CD4-positive, alpha-beta T cell (primary cell): ENCODE results near the gene BACE2. TPM values are rescaled to one million over a fixed set of nuclear protein-coding genes. Genes with fewer than 3 reads are reported as not detected.

ENCODE experiments used
- ATAC-seq: fragments of 200-7000 bp; cut with Tn5 transposase; one replicate; pipeline ENCODE4 v1.10.0; 2022; ENCODE audit warnings: mild to moderate bottlenecking; ENCODE audit not compliant: poor library complexity
- CTCF ChIA-PET: fragments of 350-600 bp; sonication (Branson Sonifier 250); formaldehyde crosslinking; loops from one replicate; lab custom pipeline; 2021; ENCODE audit warnings: antibody characterized with exemption, inconsistent platforms; lab: Charles Lee
- POLR2A ChIA-PET: fragments of 350-600 bp; sonication (Branson Sonifier 250); formaldehyde crosslinking; loops from one replicate; lab custom pipeline; 2021; ENCODE audit warnings: antibody characterized with exemption, inconsistent platforms; lab: Charles Lee
- DNase-seq, 14 experiments: peaks; one replicate each; pipeline ENCODE4 v3.0.0-alpha.2; 2013 to 2020; ENCODE audit warnings: mixed read lengths in 2 of 14
- H3K27ac ChIP-seq, 2 donors: one replicate each; pipeline versions ENCODE4 v1.5.1 to v1.7.0; 2013; ENCODE audit warnings: low read length in 2 of 2, low read depth in 1 of 2, mild to moderate bottlenecking in 1 of 2
- H3K27me3 ChIP-seq, 2 experiments: 1 replicate in 1 of 2; 2 replicates in 1 of 2; pipeline versions ENCODE4 v1.6.1 to v1.7.0; 2013; ENCODE audit warnings: low read length in 2 of 2, control low read depth in 1 of 2, mild to moderate bottlenecking in 1 of 2, moderate library complexity in 1 of 2; ENCODE audit not compliant: insufficient read depth in 2 of 2, control insufficient read depth in 1 of 2
- H3K36me3 ChIP-seq: one replicate; pipeline ENCODE4 v1.6.1; 2013; ENCODE audit warnings: low read length, control low read depth; ENCODE audit not compliant: insufficient read depth
- H3K4me1 ChIP-seq: one replicate; pipeline ENCODE4 v1.6.1; 2013; ENCODE audit warnings: low read length, control low read depth; ENCODE audit not compliant: insufficient read depth
- H3K4me3 ChIP-seq: one replicate; pipeline ENCODE4 v1.5.1; 2013; ENCODE audit warnings: mild to moderate bottlenecking, low read length, moderate library complexity
- H3K9me3 ChIP-seq, 2 experiments: 1 replicate in 1 of 2; 2 replicates in 1 of 2; pipeline versions ENCODE4 v1.6.1 to v1.7.0; 2013; ENCODE audit warnings: low read length in 2 of 2, mild to moderate bottlenecking in 2 of 2, control low read depth in 1 of 2, moderate library complexity in 1 of 2; ENCODE audit not compliant: control insufficient read depth in 1 of 2, insufficient read depth in 1 of 2
- H3K27ac Mint-ChIP-seq: one replicate; pipeline ENCODE4 v1.8.0; 2020; ENCODE audit warnings: mixed read lengths
- H3K27me3 Mint-ChIP-seq: one replicate; pipeline ENCODE4 v1.8.0; 2021; ENCODE audit warnings: mixed read lengths
- H3K36me3 Mint-ChIP-seq: one replicate; pipeline ENCODE4 v1.8.0; 2021; ENCODE audit warnings: low read depth, mixed read lengths
- H3K4me1 Mint-ChIP-seq: one replicate; pipeline ENCODE4 v1.8.0; 2021; ENCODE audit warnings: low read depth, mixed read lengths
- H3K4me3 Mint-ChIP-seq: one replicate; pipeline ENCODE4 v1.8.0; 2020; ENCODE audit warnings: mild to moderate bottlenecking, mixed read lengths
- H3K9me3 Mint-ChIP-seq: one replicate; pipeline ENCODE4 v1.8.0; 2020; ENCODE audit warnings: mixed read lengths
- CTCF ChIP-seq: fragments of 200-600 bp; IDR thresholded peaks from one replicate; pipeline ENCODE4 v1.8.0; 2022; ENCODE audit warnings: antibody characterized with exemption, mild to moderate bottlenecking
- intact Hi-C, 2 experiments: fragments of 100-400 bp; cut with DNase I in 1 of 2; cut with micrococcal nuclease in 1 of 2; formaldehyde crosslinking; loops; one replicate each; pipeline versions ENCODE4 v1.15.1 to v1.9.0; 2023 to 2025; cut with DNase I, micrococcal nuclease
- total RNA-seq, 174 experiments: library from RNA in 2 of 174; stranded (reverse) in 2 of 174; gene quantifications; one replicate each; pipeline ENCODE4 v1.2.3 and lab custom pipeline; 2021 to 2026

BACE2 gene
- total RNA-seq, 2 experiments from 2014 or later: 0.16 TPM; not detected in 1

- peaks cover 18% of the 10 kb centered on the region for H3K4me1 Mint-ChIP-seq
- no peaks in the 10 kb centered on the region for H3K36me3 Mint-ChIP-seq
- H3K27ac Mint-ChIP-seq: no peak overlapping the region
- H3K27me3 Mint-ChIP-seq: peaks cover 67% of the 10 kb centered on the region
- no peak overlapping the region for H3K27ac ChIP-seq
- no peaks in the 10 kb centered on the region for H3K9me3 Mint-ChIP-seq
- no peak for TF ChIP-seq CTCF
- H3K27me3 ChIP-seq: peaks cover 20 to 34% of the 10 kb centered on the region in 2 experiments
- H3K4me3 Mint-ChIP-seq: peak overlapping the region; percentile 84
- ATAC-seq (no peak), DNase-seq (peak in 1 of 14 experiments; percentile 7)
- peaks cover 9% of the 10 kb centered on the region for H3K4me1 ChIP-seq
- CTCF ChIA-PET: no interaction called here
- POLR2A ChIA-PET: no interaction called here
- H3K4me3 ChIP-seq: no peak overlapping the region
- intact Hi-C loops: no loop called here
- no peaks in the 10 kb centered on the region for H3K36me3 ChIP-seq
- peaks cover 0 to 5% of the 10 kb centered on the region in 2 experiments for H3K9me3 ChIP-seq
These were observed 664 bp downstream of the BACE2 start for GRCh38 chr21:41168391-41169257.

GRCh38 chr21:41169258-41169576 lies 1.3 kb downstream of the BACE2 start:
- ATAC-seq: no peak
- H3K36me3 Mint-ChIP-seq: no peaks in the 10 kb centered on the region
- H3K27me3 ChIP-seq: peaks cover 19 to 34% of the 10 kb centered on the region in 2 experiments
- intact Hi-C loops: no loop called here
- peak overlapping the region; percentile 84 for H3K4me3 Mint-ChIP-seq
- H3K27me3 Mint-ChIP-seq: peaks cover 61% of the 10 kb centered on the region
- DNase-seq: no peak
- H3K36me3 ChIP-seq: no peaks in the 10 kb centered on the region
- peaks cover 18% of the 10 kb centered on the region for H3K4me1 Mint-ChIP-seq
- H3K4me1 ChIP-seq: peaks cover 9% of the 10 kb centered on the region
- no peaks in the 10 kb centered on the region for H3K9me3 Mint-ChIP-seq
- no peak for TF ChIP-seq CTCF
- CTCF ChIA-PET: no interaction called here
- H3K27ac Mint-ChIP-seq: no peak overlapping the region
- no peak overlapping the region for H3K27ac ChIP-seq
- H3K9me3 ChIP-seq: peaks cover 0 to 5% of the 10 kb centered on the region in 2 experiments
- no peak overlapping the region for H3K4me3 ChIP-seq
- POLR2A ChIA-PET: no interaction called here

- peaks cover 61% of the 10 kb centered on the region for H3K27me3 Mint-ChIP-seq
- no peak for DNase-seq
- no peak for TF ChIP-seq CTCF
These were observed 1.7 kb downstream of the BACE2 start for GRCh38 chr21:41169701-41170100.

More at GRCh38 chr21:41169701-41170100, 1.7 kb downstream of the BACE2 start:
- POLR2A ChIA-PET: no interaction called here
- Histone ChIP-seq H3K4me3 (no peak overlapping the region), H3K4me1 (peaks cover 9% of the 10 kb centered on the region), H3K36me3 (no peaks in the 10 kb centered on the region), H3K27me3 (peaks cover 23 to 34% of the 10 kb centered on the region in 2 experiments), H3K9me3 (peaks cover 0 to 5% of the 10 kb centered on the region in 2 experiments), H3K27ac (no peak overlapping the region)
- no peak for ATAC-seq
- CTCF ChIA-PET: no interaction called here
- H3K9me3 Mint-ChIP-seq: no peaks in the 10 kb centered on the region
- H3K36me3 Mint-ChIP-seq: no peaks in the 10 kb centered on the region
- H3K4me1 Mint-ChIP-seq: peaks cover 18% of the 10 kb centered on the region
- intact Hi-C loops: no loop called here
- H3K4me3 Mint-ChIP-seq: peak overlapping the region; percentile 49
- no peak overlapping the region for H3K27ac Mint-ChIP-seq
